HG03196 (cell line): Measurements from ENCODE around the gene COL18A1.

Experiments used
- ATAC-seq: cut with Tn5 transposase; IDR thresholded peaks from one replicate; pipeline ENCODE4 v1.9.1; 2021; ENCODE audit not compliant: unreplicated experiment

The COL18A1 gene

GRCh38 chr21:45541221-45542039, 136.5 kb downstream of the COL18A1 start:
- no peak for ATAC-seq

GRCh38 chr21:45542242-45542666, 137.3 kb downstream of the COL18A1 start, which contains the start of gene SLC19A1:
Gene SLC19A1, minus strand, starts transcription at chr21:45542440. Its CDS starts 4,481 bp downstream, at chr21:45537959.
- no peak for ATAC-seq

- no peak for ATAC-seq
These were observed 137.9 kb downstream of the COL18A1 start for GRCh38 chr21:45542667-45543370.

GRCh38 chr21:45543371-45543709, 138.4 kb downstream of the COL18A1 start:
- ATAC-seq, result no peak

GRCh38 chr21:45543710-45544448, 138.9 kb downstream of the COL18A1 start:
- ATAC-seq, result no peak

GRCh38 chr21:45544449-45545235, 139.7 kb downstream of the COL18A1 start:
- no peak for ATAC-seq

GRCh38 chr21:45545236-45545570, 140.2 kb downstream of the COL18A1 start:
- no peak for ATAC-seq

- ATAC-seq, result no peak
These were observed 140.9 kb downstream of the COL18A1 start for GRCh38 chr21:45545691-45546531.

GRCh38 chr21:45546636-45547544, 141.9 kb downstream of the COL18A1 start:
- ATAC-seq, result no peak

GRCh38 chr21:45547545-45547900, 142.6 kb downstream of the COL18A1 start:
- ATAC-seq, result no peak

- ATAC-seq, result no peak
These were observed 143.9 kb downstream of the COL18A1 start for GRCh38 chr21:45548711-45549491.

GRCh38 chr21:45549626-45550463, 144.9 kb downstream of the COL18A1 start:
- peak; percentile 38 for ATAC-seq

- ATAC-seq, result no peak
These were observed 145.7 kb downstream of the COL18A1 start for GRCh38 chr21:45550522-45551210.

GRCh38 chr21:45551316-45551715, 146.4 kb downstream of the COL18A1 start:
- no peak for ATAC-seq

- no peak for ATAC-seq
These were observed 147.1 kb downstream of the COL18A1 start for GRCh38 chr21:45551783-45552695.
